HG03378 (cell line): ENCODE results near the gene FBLN7.
"Not testable (repeated sequence)": the region's sequence is repeated elsewhere in the genome, so short reads cannot be mapped to it uniquely, and the experiment has no call there.

Experiments
- ATAC-seq: cut with Tn5 transposase; IDR thresholded peaks from one replicate; pipeline ENCODE4 v1.9.1; 2021; ENCODE audit warnings: mild to moderate bottlenecking, moderate library complexity; ENCODE audit not compliant: unreplicated experiment

The FBLN7 gene

DNA sequence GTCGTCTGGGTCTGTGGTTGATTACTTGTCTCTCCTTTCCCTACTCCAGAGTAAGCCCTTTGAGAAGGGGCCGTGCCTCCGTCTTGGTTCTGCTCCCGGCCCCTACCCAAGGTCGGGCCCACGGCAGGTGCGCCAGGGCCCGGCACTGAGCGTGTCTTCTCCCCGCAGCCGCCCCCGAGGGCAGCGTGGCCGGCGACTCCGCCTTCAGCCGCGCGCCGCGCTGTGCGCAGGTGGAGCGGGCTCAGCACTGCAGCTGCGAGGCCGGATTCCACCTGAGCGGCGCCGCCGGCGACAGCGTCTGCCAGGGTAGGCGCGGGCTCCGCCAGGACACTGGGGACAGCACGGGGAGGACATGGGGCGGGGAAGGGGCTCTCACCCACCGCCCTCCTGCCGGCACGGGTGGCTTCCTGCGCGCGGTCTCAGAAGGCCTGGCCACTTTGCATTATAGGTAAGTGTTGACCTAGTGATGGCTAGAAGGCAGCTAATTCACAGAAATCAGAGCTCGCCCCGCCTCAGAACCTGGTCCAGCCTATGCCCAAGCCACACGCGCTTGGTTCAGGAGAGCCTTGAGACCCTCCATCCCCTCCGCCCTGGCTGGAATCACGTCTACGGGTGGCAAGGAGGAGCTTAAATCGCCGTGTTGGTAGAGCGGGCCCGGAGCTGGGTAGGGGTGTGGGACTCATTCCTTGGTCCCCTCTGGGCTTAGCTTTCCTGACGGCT, 43.5 kb downstream of the FBLN7 start:
- no peak for ATAC-seq

DNA sequence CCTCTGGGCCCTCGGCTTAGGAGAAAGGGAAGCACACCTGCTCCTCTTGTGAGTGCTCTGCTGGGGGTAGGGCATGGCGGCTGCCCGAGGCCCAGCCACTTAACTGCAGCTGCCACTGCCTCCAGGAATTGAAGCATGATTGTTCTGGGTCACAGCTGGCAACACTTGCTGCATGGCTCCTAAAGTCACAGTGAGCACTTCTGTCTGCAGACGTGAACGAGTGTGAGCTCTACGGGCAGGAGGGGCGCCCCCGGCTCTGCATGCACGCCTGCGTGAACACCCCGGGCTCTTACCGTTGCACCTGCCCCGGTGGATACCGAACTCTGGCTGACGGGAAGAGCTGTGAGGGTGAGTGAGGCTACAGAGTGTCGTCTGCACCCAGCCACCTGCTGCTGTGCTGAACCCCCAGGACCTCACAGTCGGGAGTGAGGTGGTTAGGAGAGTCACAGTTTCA, 44.4 kb downstream of the FBLN7 start:
- no peak for ATAC-seq

DNA sequence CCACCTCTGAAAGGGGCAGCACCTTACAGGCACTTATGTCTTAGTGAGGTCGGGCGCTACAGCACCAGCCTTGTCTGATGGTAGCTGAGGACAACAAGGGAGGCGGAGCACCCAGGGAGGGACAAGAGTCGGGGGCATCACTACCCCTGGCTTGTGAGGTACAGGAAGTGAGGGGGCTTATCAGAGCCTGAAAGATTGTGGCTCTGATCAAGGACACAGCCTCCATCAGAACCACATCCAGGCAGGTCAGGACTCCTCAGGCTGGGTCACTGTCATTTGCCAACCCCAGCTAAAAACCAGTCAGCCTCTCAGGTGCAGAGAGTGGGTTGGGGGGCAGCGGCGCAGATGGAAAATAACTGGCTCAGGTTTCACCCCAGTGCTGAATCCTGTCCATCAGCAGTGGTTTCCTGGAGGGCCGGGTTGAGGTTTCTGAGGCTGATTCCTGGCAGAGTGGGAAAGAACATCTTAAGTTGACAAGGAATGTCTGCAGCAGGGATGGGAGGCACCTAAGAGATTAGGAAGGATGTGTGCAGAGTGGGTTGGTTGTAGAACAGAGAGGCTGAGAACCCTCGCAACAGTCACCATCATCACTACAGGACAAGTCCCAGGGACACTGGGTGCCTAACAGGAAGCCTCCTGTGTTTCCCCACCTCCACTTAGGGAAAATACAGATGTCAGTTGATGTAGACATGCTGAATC, 45.3 kb downstream of the FBLN7 start:
- no peak for ATAC-seq

DNA sequence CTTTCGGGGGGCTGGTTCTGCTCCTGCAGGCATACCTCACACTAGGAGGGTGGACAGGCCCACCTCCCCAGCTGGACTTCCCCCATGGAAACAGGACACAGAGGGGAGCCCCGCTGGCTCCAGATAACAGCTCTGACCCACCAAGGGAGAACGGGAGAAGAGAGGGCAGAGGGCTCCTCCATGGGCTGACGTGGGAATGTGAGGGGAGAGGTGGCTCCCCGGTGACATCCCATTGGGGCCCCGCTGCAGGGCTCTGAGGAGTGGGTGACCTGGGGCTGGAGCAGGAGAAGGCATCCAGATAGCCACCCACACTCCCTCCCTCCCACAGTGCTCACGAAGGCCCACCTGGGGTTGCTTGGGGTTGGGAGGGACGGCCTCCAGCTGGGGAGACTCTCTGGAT, 45.9 kb downstream of the FBLN7 start:
- no peak for ATAC-seq

DNA sequence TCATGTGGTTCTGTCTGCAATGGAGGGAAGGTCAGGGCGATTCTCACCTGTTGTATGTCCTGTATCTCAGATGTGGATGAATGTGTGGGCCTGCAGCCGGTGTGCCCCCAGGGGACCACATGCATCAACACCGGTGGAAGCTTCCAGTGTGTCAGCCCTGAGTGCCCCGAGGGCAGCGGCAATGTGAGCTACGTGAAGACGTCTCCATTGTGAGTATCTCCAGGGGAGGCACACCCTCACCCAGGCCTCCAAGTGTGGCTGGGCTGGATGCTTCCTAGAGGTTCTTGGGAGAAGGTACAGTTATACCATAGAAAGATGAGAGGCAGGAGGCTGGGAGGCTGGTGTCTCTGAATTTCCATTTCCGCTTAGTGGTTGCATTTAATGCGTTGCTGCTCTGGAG, 46.9 kb downstream of the FBLN7 start:
- ATAC-seq, result no peak

DNA sequence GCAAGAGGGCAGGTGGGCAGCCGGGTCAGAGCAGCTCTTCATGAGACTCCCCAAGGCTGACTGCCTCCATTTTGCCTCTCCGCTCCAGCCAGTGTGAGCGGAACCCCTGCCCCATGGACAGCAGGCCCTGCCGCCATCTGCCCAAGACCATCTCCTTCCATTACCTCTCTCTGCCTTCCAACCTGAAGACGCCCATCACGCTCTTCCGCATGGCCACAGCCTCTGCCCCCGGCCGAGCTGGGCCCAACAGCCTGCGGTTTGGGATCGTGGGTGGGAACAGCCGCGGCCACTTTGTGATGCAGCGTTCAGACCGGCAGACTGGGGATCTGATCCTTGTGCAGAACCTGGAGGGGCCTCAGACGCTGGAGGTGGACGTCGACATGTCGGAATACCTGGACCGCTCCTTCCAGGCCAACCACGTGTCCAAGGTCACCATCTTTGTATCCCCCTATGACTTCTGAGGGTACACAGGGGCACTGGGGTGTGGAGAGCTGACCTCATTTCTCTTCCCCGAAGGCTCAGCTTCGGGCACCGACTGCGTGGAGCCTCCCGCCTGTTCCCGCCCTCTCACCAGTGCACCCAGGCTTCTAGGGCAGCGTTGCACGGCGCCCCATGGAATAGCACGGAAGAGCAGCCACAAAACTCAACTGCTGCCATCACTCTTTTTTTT, 49.0 kb downstream of the FBLN7 start:
- ATAC-seq, result no peak

DNA sequence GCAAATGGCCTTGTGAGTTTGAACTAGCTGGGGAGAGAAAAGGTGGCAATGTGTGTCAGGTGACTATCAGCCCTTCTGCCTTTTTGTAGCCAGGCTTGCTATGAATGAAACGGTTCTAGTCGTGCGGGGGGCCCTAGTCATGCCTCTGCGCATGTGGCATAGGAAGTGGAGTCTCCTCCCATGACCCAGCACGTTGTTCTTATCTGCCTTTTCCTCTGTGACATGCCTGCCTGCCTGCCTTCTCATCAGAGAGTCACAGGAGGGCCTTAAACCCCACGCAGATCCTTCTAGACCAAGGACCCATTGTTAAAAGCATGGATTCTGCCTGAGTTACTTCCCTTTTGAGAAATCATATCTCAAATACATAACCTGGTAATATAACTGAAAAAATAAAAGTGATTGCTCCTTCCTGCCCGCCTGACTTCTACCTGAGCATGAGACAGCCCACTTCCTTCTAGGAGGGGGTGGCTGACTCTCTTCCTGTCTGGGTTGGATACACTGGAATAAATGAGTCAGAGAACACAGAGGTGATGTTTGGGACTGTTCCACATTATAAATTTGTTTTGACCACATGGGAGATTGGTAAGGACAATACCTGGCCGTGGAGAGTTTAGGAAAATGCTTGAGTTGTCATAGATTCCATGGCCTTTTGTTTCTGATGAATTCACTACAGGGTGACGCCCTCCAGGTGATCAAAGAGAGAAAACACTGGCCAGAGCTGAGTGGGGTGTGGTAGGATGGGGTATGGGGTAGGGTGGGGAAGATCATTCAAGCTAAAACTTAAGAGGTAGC, 49.8 kb downstream of the FBLN7 start:
- ATAC-seq, result no peak

DNA sequence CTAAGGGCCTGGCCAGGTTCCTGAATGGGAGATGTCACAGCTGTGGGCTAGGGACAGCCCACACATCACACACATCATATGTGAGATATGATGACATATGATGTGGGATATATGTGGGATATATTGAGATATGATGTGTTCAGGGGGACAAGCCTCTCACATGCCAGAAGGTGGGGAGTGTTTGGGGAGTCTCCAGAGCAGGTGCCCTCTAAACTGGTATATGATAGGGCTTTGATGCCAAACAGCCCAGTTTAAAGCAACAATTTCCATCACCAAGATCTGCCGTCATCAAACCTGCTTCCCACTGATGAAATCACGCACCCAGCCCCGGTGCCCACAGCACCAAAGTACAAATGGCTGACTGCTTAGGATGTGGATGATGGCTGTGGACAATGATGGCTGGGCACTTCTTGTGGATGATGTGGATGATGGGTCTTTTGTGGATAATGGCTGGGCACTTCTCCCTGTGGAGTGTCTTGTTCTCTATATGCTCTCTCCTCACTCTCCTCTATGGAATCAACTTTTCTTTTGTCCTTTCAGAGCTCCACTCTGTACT, 50.9 kb downstream of the FBLN7 start:
- no peak for ATAC-seq

DNA sequence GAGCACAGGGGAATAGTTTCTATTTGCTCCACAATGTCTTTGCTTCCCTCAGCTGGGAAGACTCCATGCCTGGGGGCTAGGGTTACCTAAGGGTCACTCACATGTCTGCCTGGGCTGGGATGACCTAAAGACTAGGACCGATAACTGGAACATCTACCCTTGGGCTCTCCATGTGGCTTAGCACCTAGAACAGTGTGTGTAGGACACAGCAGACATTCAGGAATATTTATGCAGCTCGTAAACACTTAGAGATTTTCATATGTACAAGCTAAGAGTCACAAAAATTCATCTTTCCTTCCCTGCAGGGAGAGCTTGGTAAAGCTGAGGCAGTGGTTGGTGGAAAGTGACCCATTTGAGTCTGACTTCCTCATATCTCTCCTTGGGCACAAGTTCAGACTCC, 55.8 kb downstream of the FBLN7 start:
- no peak for ATAC-seq

DNA sequence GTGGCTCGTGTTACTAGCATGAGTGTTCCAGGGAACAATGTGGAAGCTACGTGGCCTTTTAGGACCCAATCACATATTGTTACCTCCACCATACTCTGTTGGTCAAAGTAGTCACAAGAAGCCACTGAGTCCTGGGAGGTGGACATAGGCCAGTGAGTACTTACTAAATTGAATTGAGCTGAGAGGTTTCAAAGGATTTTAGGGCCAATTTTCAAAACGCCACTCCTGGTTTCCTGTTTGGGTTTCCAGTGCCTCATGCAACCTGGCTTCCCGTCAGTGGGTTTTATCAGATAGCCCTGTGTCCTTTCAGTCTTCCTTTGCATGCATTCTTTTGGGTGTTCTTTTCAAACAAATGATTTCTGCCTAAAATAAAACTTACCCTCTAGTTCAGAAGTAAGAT, 56.3 kb downstream of the FBLN7 start:
- ATAC-seq, result no peak

DNA sequence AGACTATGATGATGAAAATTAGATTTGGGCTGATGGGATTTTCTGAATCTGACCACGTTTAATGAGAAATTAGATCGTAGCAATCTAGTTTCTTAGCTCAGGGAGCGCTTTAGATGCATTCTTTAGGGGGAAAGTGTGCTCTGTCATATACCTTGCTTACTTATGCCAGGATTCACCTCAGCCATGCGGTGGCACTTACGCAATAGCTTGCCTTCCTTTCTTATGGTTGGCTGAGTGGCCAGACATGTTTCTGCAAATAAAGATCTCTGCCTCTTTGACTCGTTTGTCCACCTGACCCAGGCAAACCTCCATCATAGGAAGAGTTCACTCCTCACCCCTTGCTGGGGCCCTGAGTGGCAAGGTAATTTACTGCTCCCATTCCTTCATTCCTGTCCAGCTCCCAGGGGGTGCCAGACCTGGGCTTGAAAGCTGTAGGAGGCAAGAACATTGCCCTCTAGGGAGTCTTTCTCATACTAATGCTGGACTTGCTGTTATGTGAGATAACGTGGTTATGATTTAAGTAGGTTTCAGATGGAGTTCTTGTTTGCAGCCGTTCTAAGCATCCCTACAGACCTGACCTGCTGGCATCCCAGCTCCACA, 57.1 kb downstream of the FBLN7 start:
- no peak for ATAC-seq

DNA sequence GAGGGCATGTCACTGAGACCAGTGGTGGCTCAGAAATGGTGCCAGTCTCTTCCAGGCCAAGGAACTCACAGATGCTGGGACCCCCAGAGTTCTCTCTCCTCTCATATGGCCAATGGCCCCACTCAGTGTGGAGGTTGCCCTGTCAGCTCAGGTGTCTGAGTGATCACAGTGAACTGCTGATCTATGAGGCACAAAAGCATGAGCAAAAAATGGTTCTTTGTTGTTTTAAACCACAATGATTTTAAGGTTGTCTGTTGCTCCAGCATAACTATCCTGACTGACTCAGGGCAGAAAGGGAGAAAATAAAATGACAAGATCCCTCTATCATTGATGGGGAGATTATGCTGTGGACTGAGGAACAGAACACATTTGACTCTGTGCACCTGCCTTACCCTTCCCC, 57.8 kb downstream of the FBLN7 start:
- no peak for ATAC-seq

DNA sequence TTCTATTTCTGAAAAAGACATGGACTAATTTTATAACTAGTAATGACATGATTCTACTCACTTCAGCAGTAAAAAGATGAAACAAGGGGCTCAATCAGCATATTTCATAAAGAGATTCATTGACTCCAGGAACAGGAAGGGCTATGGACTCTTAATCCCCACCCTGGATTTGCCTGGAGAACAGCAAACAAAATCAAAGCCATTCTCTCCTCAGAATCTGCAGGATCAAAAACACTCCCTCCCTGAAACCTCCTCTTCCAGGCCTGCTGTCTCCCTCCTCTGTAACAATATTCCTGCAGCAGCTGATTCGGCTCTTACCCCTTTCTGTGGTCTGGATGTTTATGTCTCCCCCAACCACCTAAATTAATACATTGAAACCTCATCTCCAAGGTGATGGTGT, 59.7 kb downstream of the FBLN7 start:
- no peak for ATAC-seq

DNA sequence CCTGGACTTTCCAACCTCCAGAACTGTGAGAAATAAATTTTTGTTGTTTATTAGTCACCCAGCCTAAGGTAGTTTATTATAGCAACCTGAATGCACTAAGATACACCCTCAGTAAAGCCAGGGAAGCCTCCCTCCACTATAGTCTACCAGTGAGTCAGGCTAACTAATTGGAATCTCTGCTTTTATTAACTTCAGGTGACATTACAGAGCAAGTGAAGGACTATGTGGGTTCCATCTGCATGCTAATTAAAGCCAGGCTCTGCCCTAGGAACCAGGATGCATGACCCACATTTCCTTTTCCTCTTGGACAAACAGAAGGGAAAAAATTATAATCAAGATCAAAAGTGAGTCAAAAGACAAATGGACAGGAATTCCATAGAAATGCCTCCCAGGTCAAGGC, 60.6 kb downstream of the FBLN7 start:
- ATAC-seq, result no peak

DNA sequence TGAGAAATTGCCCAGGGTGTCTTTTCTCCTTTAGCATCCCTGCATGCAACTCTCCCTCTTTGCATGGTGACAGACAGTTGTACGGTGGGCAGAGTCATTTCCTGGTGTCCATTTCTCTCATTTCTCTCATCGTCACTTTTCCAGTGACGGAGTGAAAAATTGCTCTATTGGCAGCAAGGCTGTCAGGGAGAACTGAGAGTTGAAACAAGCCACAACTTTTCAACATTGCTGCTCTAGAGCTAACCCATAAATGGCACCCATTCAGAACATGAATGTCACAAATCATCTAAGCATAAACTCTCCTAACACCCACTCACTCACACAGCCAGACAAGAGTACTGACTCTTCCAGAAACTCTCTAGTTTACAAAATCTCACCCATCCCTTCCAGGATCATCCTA, 61.0 kb downstream of the FBLN7 start:
- ATAC-seq, result no peak

DNA sequence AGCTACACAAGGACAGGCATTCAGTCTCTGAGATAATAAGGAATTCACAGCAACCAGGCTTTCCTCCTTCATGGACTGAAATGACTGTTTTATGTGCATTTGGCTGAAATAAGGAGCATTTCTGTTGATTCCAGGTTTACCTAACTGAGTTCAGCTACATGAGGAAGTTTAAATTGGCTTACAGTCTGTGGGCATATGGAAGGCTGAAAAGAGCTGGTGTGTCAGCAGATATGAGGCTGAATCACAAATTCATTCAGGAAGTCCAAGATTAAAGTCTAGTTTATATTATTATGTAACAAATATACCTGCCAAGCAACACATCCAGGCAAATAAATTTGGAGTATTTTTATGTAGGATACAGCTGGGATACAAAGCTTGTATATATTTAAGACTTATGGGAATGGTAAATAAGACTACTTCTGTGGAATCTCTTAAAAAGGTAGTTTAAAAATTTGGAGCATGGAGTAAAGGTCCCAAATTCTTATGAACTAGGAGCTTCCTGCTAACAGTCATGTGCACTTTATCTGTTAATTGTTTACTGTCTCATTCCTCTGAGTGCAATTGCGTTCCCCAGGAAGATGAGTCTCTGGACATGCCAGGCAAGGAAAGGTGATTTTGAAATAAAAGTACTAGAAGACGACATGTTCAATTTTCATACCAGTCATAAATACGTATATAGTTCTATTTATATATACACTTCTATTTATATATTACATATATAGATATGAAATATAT, 63.7 kb downstream of the FBLN7 start:
- no peak for ATAC-seq

DNA sequence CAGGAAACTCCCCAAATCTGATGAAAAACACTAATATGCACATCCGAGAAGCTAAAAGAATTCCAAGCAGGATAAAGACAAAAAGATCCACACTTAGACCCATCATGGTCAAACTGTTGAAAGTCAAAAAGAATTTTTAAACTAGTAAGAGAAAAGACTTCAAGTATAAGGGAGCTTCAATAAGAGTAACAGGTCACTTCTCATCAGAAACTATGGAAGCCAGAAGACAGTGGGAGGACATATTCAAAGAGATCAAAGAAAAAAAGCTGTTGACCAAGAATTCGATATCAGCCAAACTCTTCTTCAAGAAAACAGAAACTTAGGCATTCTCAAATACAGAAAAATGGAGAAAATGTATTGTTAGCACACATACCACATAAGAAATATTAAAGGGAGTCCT, 66.2 kb downstream of the FBLN7 start:
- no peak for ATAC-seq

DNA sequence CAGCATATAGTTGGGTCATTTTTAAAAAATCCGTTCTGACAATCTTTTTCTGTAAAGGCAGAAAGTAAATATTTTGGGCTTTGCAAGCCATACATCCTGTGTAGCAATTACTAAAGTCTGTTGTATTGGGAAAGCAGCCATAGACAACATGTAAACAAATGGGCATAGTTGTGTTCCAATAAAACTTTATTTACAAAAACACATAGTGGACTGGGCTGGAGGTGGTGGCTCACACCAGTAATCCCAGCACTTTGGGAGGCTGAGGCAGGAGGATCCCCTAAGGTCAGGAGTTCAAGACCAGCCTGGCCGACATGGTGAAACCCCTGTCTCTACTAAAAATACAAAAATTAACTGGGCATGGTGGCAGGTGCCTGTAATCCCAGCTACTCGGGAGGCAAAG, 69.7 kb downstream of the FBLN7 start:
- ATAC-seq, result not testable (repeated sequence)

DNA sequence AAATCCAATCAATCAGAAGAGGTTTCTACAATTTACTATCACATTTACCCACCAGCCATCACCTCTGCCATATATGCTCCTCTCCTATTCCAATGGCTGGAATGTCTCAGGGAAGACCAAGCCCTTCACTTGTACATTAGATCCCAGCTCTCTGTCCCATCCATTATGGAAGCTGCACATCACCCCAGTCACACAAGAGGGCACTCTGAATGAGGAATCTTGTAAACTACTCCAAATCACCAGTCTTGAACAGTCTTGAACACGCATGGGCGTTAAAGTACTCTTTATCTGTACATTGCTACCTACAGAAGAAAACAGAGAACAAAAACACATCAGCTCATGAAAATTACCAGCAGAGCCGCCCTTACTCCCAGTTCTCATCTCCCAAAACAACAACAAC, 78.0 kb downstream of the FBLN7 start:
- ATAC-seq, result no peak

DNA sequence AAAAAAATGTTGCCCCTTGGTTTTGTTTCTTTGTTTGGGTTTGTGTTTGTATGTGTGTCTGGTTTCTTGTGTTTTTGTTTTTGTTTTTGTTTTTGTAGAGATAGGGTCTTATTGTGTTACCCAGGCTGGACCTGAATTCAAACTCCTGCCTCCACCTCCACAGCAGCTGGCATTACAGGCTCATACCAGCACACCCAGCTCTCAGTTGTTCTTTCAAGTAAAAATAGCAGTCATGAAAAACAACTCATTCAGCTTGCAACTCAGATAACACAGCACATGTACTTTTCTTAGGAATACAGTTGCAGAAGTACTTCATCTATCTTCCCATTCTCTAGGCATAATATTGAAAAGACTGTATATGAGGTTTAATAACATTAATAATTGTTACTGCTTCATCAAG, 79.7 kb downstream of the FBLN7 start:
- ATAC-seq, result no peak
